ENCODE data around the gene GNB1L.

GNB1L gene

DNA sequence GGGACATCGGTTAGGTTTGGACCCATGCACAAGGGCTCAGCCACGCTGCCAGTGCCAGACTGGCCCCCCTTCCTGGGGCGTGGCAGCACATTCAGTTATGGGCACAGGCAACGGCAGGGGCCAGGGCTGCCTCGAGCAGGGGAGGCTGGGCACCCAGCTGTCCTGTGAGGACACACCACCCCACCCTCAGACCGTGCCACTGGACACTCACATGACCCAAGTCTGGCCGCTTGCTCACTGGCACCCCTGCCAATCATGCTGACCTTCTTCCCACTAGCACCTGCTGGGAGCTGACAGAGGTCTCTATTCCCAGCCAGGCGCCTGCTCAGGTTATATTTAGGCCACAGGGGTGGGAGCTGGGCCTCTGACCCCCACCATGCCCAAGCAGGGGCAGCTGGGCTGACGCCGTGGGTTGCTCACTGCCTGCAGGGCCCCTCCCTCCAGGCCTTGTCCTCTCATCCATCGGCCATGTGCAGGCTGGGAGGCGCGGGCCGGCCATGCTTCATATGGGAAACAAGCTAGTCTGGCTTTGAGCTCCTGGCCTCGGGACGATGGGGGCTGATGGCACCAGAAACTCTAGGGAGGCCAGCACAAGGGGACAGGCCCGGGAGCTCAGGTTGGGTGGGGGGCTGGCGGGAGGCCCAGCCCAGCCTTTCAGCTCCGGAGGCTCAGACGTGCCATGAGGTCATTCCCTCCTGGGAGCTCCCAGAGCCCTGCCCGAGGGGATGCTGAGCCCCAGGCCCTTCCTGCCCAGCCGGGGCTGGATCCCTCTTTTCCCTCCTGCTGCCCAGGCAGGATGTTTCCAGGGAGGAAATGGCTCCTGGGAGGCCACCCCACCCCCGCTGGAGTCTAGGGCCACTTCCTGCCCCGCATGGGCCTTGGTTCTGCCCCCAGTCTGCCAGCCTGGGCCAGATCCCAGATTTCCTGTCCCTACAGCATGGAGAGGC, 109.2 kb downstream of the GNB1L start:
- DNase-seq = no peak

GRCh38 chr22:19744350-19745006, 110.2 kb downstream of the GNB1L start:
- no peak for DNase-seq

DNA sequence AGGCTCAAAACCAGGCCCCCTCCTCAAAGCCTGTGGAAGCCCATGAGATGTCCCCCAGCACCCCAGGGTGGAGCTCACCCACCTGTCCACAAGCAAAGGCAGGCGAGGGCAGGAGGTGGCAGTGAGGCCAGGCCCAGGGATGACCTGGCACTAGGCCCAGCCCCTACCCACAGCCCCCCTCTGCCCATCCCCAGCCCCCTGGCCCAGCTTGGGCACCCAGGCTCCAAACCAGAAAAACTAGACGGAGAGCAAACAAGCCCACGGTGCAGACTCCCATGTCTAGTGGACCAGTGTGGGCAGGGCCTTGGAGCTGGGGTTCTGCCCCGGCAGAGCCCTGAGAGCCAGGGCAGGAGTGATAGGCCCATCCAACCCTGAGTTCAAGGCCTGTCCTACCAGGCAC, 111.0 kb downstream of the GNB1L start:
- no peak for DNase-seq

DNA sequence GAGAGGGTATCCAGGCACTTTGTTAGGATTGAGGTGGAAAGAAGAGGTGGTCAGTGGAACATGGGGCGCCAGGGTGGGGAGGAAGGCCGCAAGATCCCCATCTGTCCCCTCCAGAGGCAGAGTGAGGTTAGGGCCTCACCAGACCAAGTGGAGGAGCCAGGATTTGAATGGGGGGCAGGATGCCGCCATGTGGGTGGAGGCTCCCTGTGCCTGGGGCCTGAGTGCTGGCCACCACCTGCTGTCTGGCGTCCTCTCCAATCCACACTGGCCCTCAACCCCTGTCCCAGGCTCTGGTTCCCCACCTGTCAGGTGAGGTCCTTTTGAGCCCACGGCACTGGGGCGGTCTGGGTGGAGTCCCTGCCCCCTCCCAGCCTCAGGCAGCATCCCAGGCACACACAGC, 111.6 kb downstream of the GNB1L start:
- DNase-seq = no peak

DNA sequence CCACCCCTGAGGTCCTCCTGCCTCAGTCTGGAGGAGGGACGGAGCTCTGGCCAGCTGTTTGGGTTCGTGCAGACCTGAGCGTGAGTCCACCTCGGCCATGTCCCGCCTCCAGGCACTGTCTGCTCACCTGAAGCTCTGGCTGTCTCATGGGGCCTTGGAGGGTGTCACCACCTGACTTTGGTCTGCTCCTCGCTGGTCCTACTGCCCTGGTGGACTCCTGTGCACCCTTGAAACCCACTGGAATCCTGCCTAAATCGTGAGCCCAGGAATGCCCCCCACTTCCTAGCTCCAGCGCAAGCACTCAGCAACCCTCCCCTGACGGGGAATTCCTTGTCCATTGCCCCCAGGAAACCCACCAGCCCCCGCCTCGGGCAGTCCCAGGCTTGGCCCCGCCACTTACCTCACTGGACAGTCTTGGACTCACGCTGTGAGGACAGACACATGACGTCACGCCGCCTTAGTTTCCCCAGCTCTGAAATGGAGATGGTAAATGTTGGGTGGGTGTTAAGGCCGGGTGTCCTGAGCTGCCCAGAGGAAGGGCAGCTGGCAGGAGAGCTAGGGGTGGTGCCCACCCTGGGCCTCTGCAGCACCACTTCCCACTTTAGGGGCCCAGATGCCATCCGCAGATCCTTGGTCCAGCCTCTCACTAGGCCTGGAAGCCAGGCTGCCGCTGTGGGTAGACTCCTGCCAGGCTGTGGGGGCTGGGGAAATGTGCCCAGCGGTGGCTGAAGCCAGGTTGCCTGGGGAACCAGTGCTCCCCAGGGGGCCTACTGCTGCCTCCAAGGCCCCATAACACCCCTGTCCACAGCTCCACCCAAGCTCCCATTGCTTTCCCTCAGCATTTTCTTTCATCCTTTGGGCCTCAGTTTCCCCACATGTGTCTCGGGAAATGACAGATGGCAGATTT, 112.3 kb downstream of the GNB1L start:
- DNase-seq = no peak

GRCh38 chr22:19741053-19741452, 113.6 kb downstream of the GNB1L start:
- no peak for DNase-seq

- DNase-seq = no peak
Observed at GRCh38 chr22:19740586-19740985, 114.1 kb downstream of the GNB1L start.

DNA sequence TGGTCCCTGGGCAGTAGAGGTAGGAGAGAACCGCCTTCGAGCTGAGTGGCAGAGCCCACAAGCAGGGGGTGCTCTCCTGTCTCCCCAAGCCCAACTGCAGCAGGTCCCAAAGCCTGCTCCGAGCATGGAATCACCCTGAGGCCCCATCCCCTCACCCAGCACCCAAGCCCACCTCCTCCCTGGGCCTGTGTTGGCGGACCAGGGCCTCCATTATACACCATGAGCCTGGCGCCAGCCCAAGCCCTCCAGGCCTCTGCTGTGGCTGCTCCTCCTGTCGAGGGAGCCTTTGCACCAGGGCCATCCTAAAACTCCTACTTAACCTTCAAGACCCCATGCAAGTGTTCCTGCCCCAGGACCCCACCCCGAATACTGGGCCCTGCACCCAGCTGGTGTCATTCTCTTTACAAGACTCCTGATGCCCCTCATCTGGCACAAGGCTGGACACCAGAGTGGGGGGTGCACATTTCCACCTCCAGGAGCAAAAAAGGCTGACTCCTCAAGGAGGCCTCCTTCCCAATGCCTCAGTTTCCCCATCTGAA, 114.7 kb downstream of the GNB1L start:
- no peak for DNase-seq

DNA sequence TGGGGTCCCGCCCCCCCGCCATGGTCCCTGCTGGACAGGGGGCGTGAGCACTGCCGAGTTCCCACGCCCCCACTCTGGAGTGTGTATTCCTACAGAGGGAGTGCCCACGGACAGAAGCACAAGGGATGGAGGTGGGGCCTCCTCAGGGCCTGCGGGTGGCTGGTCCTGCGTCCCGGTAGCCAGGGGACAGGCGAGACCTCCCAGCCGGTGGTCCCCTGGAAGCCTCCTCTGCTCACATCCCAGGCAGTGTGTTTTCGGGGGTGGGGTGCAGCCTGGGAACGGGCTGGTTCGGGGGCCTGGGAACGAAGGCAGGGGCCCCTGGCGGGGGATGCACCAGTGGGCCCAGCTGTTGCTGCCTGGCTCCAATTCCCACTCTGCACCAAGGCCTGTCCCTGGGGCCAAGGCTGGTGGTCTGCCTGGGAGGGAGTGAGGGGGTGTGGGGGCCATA, 115.2 kb downstream of the GNB1L start:
- DNase-seq = no peak

DNA sequence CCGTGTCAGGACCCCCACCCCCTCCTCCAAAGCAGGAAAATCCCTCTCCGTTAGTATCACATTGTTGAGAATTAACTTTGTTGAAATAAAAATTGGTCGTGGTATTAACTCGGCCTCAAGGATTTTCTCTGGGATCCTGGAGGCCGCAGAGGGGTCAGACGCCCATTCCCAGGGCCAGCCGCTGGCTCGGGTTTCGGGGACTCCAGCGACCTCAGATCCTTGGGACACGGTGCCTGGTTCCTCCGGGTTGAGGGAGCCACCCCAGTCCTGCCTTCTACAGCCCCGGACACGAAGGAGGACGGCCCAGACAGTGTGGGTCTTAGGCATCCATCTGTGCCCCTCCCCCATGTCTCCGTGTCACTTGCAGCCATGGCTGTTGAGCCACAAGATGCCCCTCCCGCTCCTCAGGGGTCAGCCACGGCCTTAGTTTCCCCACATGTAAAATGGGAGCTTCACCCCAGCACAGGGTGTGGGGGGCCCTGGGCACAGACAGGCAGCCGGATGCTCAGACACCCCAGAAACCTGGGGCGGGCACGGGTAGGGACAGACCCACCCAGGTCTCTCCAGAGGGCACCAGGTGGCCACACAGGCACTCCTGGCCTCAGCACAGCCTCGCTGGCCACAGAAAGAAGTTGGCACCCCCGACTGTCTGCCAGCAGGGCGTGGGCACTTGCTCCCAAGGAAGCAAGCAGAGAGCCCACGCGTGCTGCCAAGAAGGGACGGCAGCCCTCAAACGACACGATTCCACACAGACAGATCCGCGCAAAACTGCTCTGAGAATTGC, 115.8 kb downstream of the GNB1L start:
- DNase-seq = no peak

DNA sequence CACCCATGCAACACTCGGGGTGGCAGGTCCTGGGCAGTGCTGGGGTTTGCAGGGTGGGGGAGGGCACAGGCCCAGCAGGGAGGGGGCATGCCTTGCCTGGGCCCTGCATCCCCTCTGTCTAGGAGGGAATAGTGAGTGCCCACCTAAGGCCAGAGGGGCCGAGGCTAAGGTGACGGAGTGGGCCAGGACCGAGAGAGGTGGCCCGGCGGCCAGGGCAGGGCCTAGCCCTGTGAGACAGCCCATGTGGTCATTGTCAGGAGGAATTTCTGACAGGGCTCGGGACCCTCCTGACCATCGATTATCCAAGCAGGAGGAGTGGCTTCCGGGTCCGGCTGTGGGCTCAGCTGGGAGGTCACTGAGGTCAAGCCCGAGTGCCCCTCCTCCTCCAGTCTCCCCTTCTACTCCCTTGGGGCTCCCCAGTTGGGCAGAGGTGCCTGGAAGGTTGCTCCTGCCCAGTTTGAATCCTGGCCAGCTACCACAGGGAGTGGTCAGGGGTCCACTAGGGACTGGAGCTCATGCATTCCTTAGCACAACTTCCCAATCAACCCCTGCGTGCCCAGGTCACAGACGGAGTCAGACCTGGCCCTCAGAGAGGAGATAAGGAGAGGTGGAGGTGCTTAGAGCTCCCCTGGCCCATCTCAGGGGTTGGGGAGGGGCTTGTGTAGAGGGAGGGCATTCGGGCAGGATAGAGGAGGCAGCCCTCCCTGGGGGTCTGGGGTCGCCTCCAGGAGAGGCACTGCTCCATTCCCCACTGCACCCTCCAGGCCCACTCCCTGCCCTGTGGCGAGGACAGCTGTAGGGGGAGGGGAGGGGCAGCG, 116.6 kb downstream of the GNB1L start:
- no peak for DNase-seq

DNA sequence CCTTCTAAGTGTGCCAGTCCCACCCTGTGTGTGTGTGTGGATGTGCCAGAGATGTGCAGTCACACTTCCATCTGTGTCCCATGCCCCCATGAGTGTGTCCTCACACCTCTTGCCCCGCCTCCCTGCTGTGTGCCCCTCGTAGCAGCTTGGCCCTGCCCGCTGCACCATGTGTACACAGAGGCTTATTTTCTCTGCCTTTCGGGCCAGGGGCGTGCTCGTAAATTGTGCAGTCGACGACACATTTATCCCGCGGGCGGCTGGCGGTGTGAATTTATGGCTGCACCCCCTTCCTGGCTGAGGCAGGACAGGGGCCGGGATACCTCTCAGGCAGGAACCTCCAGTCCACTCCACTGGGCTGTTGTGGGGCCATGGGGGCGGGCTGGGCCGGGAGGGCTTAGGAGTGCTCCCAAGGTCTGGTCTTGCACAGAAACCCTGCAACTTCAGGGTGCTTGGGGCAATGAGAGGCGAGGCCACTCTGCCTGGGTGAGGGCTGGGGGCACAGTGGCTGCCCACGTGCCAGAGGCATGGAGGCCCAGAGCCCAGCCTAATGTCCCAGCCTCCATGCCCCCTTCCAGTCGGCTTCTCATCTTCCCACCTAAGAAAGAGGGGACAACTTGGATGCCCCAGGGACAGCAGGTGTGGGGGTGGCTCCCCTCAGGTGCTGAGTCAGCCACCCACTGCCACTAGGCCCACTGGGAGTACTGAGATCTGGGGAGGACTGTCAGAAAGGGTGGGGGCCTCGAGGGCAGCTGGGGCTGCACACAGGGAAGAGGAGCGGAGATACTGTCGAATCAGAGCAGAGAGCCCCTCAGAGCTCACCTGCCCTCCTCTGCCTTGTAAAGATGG, 118.8 kb downstream of the GNB1L start:
- DNase-seq = no peak

DNA sequence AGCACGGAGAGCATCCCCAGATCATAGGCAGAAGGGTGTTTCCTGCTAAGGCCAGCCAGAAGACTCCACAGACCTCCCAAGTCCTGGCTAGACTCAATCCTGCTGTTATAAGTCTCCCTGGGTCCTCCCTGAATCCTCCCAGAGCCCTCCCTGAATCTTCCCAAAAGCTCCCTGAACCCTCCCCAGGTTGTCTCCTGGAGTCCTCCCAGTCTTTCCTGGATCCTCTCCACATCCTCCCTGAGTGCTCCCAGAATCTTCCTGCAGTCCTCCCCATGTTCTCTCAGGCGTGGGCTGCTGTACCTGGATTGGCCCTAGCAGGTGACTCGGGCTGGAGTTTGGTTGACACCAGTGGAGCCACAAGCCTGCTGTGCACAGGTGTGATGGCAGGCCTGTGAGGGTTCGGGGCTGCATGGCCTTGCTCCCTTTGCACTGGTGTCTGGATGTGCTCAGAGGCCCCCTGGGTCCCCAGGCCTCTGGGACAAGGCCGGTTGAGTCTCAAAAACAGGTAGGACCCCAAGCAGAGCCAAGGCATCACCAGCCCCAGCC, 119.8 kb downstream of the GNB1L start:
- DNase-seq = no peak

- no peak for DNase-seq
Observed at GRCh38 chr22:19734163-19734562, 120.5 kb downstream of the GNB1L start.

GRCh38 chr22:19733755-19734154, 120.9 kb downstream of the GNB1L start:
- DNase-seq = no peak

Measured in activated CD4-positive, alpha-beta T cell treated with anti-CD3 and anti-CD28 coated beads, Interleukin-2, amount 50 U/mL, for 4 hours (primary cell).